HepG2 (cell line): Measurements from ENCODE around the gene FMN2. TPM values are rescaled to one million over a fixed set of nuclear protein-coding genes. Genes with fewer than 3 reads are reported as not detected.

Experiments
- ATAC-seq: fragments of 200-7000 bp; cut with Tn5 transposase; 3 replicates; pipeline ENCODE4 v1.9.1; 2020; ENCODE audit warnings: mild to moderate bottlenecking, moderate library complexity
- BruUV-seq: library from RNA; stranded (reverse); fragments of 400-500 nt; replicated peaks from 2 replicates; lab custom pipeline; 2021; lab: Mats Ljungman, UMichigan
- CTCF ChIA-PET: fragments of 300-600 bp; formaldehyde crosslinking; extraction: SDS; loops from one replicate; lab custom pipeline; 2021; ENCODE audit warnings: low total read pairs, inconsistent platforms, low intra/inter-chr PET ratio; lab: Yijun Ruan, JAX
- POLR2A ChIA-PET: fragments of 350-600 bp; sonication (Branson Sonifier 250); formaldehyde crosslinking; loops from one replicate; lab custom pipeline; 2020; ENCODE audit warnings: antibody characterized with exemption, inconsistent platforms; lab: Yijun Ruan, JAX
- DNase-seq: peaks from one replicate; pipeline ENCODE4 v3.0.0-alpha.2; 2015; ENCODE audit warnings: low spot score
- FAIRE-seq: peaks from 3 replicates; lab custom pipeline; 2011; peaks lifted over from hg19 to GRCh38; lab: Jason Lieb, UNC
- H2AFZ ChIP-seq: one replicate; pipeline ENCODE4 v1.6.1; 2011; ENCODE audit warnings: low read length, inconsistent platforms
- H3K27ac ChIP-seq: fragments of 300-600 bp; 3 replicates; pipeline ENCODE4 v1.8.0; 2011; ENCODE audit warnings: mixed run types, mild to moderate bottlenecking, mixed read lengths, low read length, inconsistent platforms; ENCODE audit not compliant: insufficient read depth; ENCODE audit errors: extremely low read length
- H3K27me3 ChIP-seq, 2 experiments: fragments of 200-600 bp in 1 of 2; 2 replicates in 1 of 2; 3 replicates in 1 of 2; pipeline versions ENCODE4 v1.6.0 to v1.8.0; 2011; ENCODE audit warnings: low read length in 2 of 2, mild to moderate bottlenecking in 2 of 2, moderate library complexity in 2 of 2, inconsistent platforms in 1 of 2; ENCODE audit not compliant: insufficient read depth in 2 of 2, control insufficient read depth in 1 of 2
- H3K36me3 ChIP-seq, 2 experiments: fragments of 200-600 bp in 1 of 2; replicated peaks in 1 of 2; 2 replicates in 1 of 2; 3 replicates in 1 of 2; pipeline versions ENCODE4 v1.5.1 to v1.8.0; 2011; ENCODE audit warnings: low read length in 2 of 2, inconsistent platforms in 1 of 2; ENCODE audit not compliant: insufficient read depth in 2 of 2, control insufficient read depth in 1 of 2
- H3K4me1 ChIP-seq: 2 replicates; pipeline ENCODE4 v1.5.1; 2012; ENCODE audit warnings: low read length, inconsistent platforms; ENCODE audit not compliant: insufficient read depth
- H3K4me2 ChIP-seq: 2 replicates; pipeline ENCODE4 v1.6.0; 2011; ENCODE audit warnings: low read depth, low read length, inconsistent platforms
- H3K4me3 ChIP-seq, 3 experiments: fragments of 200-600 bp in 1 of 3; sonication (generic), shearing (Covaris generic) in 1 of 3; replicated peaks in 1 of 3; 2 replicates each; pipeline ENCODE4 v1.5.1; 2011 to 2016; ENCODE audit warnings: low read length in 3 of 3, inconsistent platforms in 2 of 3, low read depth in 2 of 3, mild to moderate bottlenecking in 2 of 3, control low read depth in 1 of 3, mixed read lengths in 1 of 3; ENCODE audit not compliant: insufficient read depth in 1 of 3
- H3K79me2 ChIP-seq: one replicate; pipeline ENCODE4 v1.6.1; 2011; ENCODE audit warnings: low read length, inconsistent platforms; ENCODE audit not compliant: insufficient read depth
- H3K9ac ChIP-seq: 2 replicates; pipeline ENCODE4 v1.6.0; 2011; ENCODE audit warnings: mild to moderate bottlenecking, low read depth, low read length, inconsistent platforms; ENCODE audit not compliant: insufficient read depth
- H3K9me3 ChIP-seq: 2 replicates; pipeline ENCODE4 v1.5.1; 2012; ENCODE audit warnings: mild to moderate bottlenecking, low read length
- H4K20me1 ChIP-seq: 2 replicates; pipeline ENCODE4 v1.6.0; 2011; ENCODE audit warnings: inconsistent platforms, mild to moderate bottlenecking, low read length, moderate library complexity; ENCODE audit not compliant: insufficient read depth
- BORCS8-MEF2B ChIP-seq: sonication (generic); formaldehyde crosslinking; IDR thresholded peaks from 2 replicates; pipeline ENCODE4 v1.8.0; 2022; ENCODE audit warnings: mild to moderate bottlenecking, missing genetic modification reagents
- CEBPZ ChIP-seq: IDR thresholded peaks from 2 replicates; pipeline ENCODE4 v1.6.1; 2012; ENCODE audit warnings: low read length, improper control_type of control experiment
- ERF ChIP-seq: IDR thresholded peaks from 2 replicates; pipeline ENCODE4 v1.6.1; 2018; ENCODE audit warnings: missing biosample characterization, missing genetic modification reagents
- MXD3 ChIP-seq: IDR thresholded peaks from 2 replicates; pipeline ENCODE4 v1.6.1; 2016; ENCODE audit warnings: mild to moderate bottlenecking, missing biosample characterization, missing genetic modification reagents
- PCBP2 ChIP-seq: fragments of 200-400 bp; formaldehyde crosslinking; optimal IDR thresholded peaks from 2 replicates; pipeline ENCODE3; 2018; ENCODE audit warnings: low read length, low read depth; ENCODE audit not compliant: poor library complexity, severe bottlenecking
- RARG ChIP-seq: sonication (generic); formaldehyde crosslinking; IDR thresholded peaks from 2 replicates; pipeline ENCODE4 v1.4.0; 2020; ENCODE audit warnings: low read depth, mild to moderate bottlenecking, missing genetic modification reagents
- SRSF4 ChIP-seq: fragments of 200-400 bp; formaldehyde crosslinking; IDR thresholded peaks from one replicate; pipeline ENCODE4 v1.6.1; 2018; ENCODE audit warnings: mild to moderate bottlenecking, low read depth, low read length, moderate library complexity; ENCODE audit not compliant: poor library complexity, severe bottlenecking
- TBX2 ChIP-seq: sonication (generic); formaldehyde crosslinking; IDR thresholded peaks from 2 replicates; pipeline ENCODE4 v1.5.0; 2020; ENCODE audit warnings: missing genetic modification reagents, mild to moderate bottlenecking, borderline replicate concordance
- ZNF563 ChIP-seq: sonication (generic); formaldehyde crosslinking; IDR thresholded peaks from 2 replicates; pipeline ENCODE4 v1.8.0; 2022; ENCODE audit warnings: mild to moderate bottlenecking, moderate library complexity, missing genetic modification reagents
- ZSCAN31 ChIP-seq: sonication (generic); formaldehyde crosslinking; IDR thresholded peaks from 2 replicates; pipeline ENCODE4 v1.5.0; 2020; ENCODE audit warnings: low read depth, mild to moderate bottlenecking, missing genetic modification reagents
- WGBS: methylation state at CpG from one replicate; pipeline ENCODE4 v1.1.6; 2017; ENCODE audit warnings: low lambda C conversion rate; 5-methylcytosine and 5-hydroxymethylcytosine counted together
- in situ Hi-C: cut with HindIII; loops from 2 replicates; pipeline ENCODE4 v1.10.0; 2017; ENCODE audit warnings: low pct_unique_long_range_greater_than_20kb; ENCODE audit not compliant: extremely low pct_ligation_motif_present
- intact Hi-C: fragments of 100-400 bp; cut with micrococcal nuclease; formaldehyde crosslinking; loops from one replicate; pipeline ENCODE4 v1.10.0; 2022; ENCODE audit not compliant: unreplicated experiment
- polyA plus RNA-seq, 8 experiments: library from polyadenylated mRNA; depleted of rRNA in 3 of 8; stranded (reverse) in 7 of 8; unstranded in 1 of 8; fragments of >200 nt; fragmentation: Illumina TruSeq in 4 of 8; extraction: Trizol in 4 of 8; gene quantifications; 2 replicates each; pipeline versions ENCODE4 v1.2.1 to v1.2.3, GENCODE V29; 2011 to 2016; ENCODE audit warnings: low read depth in 4 of 8, missing spikeins in 1 of 8, mixed read lengths in 1 of 8; ENCODE audit not compliant: insufficient read depth in 1 of 8
- total RNA-seq, 5 experiments: library from RNA; depleted of rRNA; stranded (reverse); fragments of >200 nt; fragmentation: Illumina TruSeq; extraction: Trizol; gene quantifications; 2 replicates each; pipeline ENCODE4 v1.2.3, GENCODE V29; 2016; ENCODE audit warnings: low read depth in 1 of 5
- TF ChIP-seq, protein P1 (sequence below): fragments of 450-650 bp; IDR thresholded peaks from 2 replicates; pipeline ENCODE4 v1.6.1; 2017
- TF ChIP-seq, protein P2 (sequence below): sonication (generic); formaldehyde crosslinking; IDR thresholded peaks from 2 replicates; pipeline ENCODE4 v1.8.0; 2022; ENCODE audit warnings: mild to moderate bottlenecking, missing genetic modification reagents, moderate library complexity
- TF ChIP-seq, protein P3 (sequence below): sonication (generic); formaldehyde crosslinking; IDR thresholded peaks from 2 replicates; pipeline ENCODE4 v1.5.1; 2020; ENCODE audit warnings: mild to moderate bottlenecking, moderate library complexity, missing genetic modification reagents

Gene FMN2
- total and polyA plus RNA-seq, 2 of the 13 experiments (the other 11 are each of a cell fraction or from before 2014, with no cell fraction given), result not detected

DNA sequence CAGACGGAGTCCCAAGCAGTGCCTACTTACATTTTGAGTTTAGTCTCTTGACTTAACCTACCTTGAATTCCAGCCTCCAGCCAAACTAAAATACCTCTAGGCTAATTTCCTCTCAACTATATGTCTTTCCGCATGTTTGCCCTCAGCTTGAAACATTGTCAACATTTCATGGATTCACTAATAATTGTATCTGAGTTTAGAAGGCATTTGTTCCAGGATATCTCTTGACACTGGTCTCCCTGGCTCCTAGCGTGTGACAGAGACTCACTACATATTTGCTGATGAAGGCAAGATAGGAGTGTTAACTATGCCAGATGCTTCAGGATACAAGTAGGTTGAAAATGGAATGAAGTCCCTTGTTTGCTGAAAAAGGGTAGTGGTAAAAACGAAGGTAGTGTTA lies 384.1 kb downstream of the FMN2 start:
- TF ChIP-seq TBX2 (no peak), PCBP2 (no peak), MXD3 (CRISPR knock-in tag) (no peak), ERF (CRISPR knock-in tag) (no peak), ZSCAN31 (CRISPR knock-in tag) (no peak), BORCS8-MEF2B (CRISPR knock-in tag) (no peak), ZNF563 (CRISPR knock-in tag) (no peak), SRSF4 (no peak), RARG (CRISPR knock-in tag) (no peak), CEBPZ (no peak)
- TF ChIP-seq, protein P1, sequence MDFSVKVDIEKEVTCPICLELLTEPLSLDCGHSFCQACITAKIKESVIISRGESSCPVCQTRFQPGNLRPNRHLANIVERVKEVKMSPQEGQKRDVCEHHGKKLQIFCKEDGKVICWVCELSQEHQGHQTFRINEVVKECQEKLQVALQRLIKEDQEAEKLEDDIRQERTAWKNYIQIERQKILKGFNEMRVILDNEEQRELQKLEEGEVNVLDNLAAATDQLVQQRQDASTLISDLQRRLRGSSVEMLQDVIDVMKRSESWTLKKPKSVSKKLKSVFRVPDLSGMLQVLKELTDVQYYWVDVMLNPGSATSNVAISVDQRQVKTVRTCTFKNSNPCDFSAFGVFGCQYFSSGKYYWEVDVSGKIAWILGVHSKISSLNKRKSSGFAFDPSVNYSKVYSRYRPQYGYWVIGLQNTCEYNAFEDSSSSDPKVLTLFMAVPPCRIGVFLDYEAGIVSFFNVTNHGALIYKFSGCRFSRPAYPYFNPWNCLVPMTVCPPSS, result no peak
- TF ChIP-seq, protein P2, sequence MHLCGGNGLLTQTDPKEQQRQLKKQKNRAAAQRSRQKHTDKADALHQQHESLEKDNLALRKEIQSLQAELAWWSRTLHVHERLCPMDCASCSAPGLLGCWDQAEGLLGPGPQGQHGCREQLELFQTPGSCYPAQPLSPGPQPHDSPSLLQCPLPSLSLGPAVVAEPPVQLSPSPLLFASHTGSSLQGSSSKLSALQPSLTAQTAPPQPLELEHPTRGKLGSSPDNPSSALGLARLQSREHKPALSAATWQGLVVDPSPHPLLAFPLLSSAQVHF (CRISPR knock-in tag), result no peak
- TF ChIP-seq, protein P3, sequence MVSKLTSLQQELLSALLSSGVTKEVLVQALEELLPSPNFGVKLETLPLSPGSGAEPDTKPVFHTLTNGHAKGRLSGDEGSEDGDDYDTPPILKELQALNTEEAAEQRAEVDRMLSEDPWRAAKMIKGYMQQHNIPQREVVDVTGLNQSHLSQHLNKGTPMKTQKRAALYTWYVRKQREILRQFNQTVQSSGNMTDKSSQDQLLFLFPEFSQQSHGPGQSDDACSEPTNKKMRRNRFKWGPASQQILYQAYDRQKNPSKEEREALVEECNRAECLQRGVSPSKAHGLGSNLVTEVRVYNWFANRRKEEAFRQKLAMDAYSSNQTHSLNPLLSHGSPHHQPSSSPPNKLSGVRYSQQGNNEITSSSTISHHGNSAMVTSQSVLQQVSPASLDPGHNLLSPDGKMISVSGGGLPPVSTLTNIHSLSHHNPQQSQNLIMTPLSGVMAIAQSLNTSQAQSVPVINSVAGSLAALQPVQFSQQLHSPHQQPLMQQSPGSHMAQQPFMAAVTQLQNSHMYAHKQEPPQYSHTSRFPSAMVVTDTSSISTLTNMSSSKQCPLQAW, result no peak
- no peaks in the 10 kb centered on the region for H3K9me3 ChIP-seq
- intact Hi-C loops, result no loop called here
- ATAC-seq, result no peak
- H3K27me3 ChIP-seq, result no peaks in the 10 kb centered on the region
- H3K27ac ChIP-seq, result no peak overlapping the region
- no peak overlapping the region for H3K4me2 ChIP-seq
- POLR2A ChIA-PET, result no interaction called here
- no peak overlapping the region for H3K4me3 ChIP-seq
- H2AFZ ChIP-seq, result no peak overlapping the region
- H3K79me2 ChIP-seq, result no peaks in the 10 kb centered on the region
- no peak overlapping the region for H3K9ac ChIP-seq
- CTCF ChIA-PET, result no interaction called here
- no peaks in the 10 kb centered on the region for H3K4me1 ChIP-seq
- no peaks in the 10 kb centered on the region for H4K20me1 ChIP-seq
- H3K36me3 ChIP-seq, result no peaks in the 10 kb centered on the region
- in situ Hi-C loops, result no loop called here
- FAIRE-seq, result no peak
- 8% methylated on average over 4 of the region's 4 CpGs for WGBS
- no TSS peak for BruUV-seq
- DNase-seq, result no peak
